GM12891 (cell line): ENCODE results near the gene DAPL1.

Source experiments
- DNase-seq: peaks from one replicate; pipeline ENCODE4 v3.0.0; 2011; ENCODE audit warnings: low spot score; ENCODE audit not compliant: insufficient read length
- FAIRE-seq: peaks from 2 replicates; lab custom pipeline; 2011; peaks lifted over from hg19 to GRCh38; lab: Jason Lieb, UNC
- PAX5 ChIP-seq: IDR thresholded peaks from 2 replicates; pipeline ENCODE4 v1.6.1; 2011; ENCODE audit warnings: low read length, moderate library complexity, mild to moderate bottlenecking; ENCODE audit not compliant: insufficient read depth, severe bottlenecking
- POLR2A ChIP-seq: IDR thresholded peaks from 2 replicates; pipeline ENCODE4 v1.6.1; 2011; ENCODE audit warnings: low read depth, low read length, control low read depth
- POLR2AphosphoS5 ChIP-seq: IDR thresholded peaks from 2 replicates; pipeline ENCODE4 v1.6.1; 2011; ENCODE audit warnings: low read depth, low read length, control low read depth
- POU2F2 ChIP-seq: IDR thresholded peaks from 2 replicates; pipeline ENCODE4 v1.6.1; 2011; ENCODE audit warnings: low read depth, mild to moderate bottlenecking, control low read depth, low read length, moderate library complexity
- SPI1 ChIP-seq: IDR thresholded peaks from 2 replicates; pipeline ENCODE4 v1.6.1; 2011; ENCODE audit warnings: low read depth, low read length, control low read depth
- TAF1 ChIP-seq: IDR thresholded peaks from 2 replicates; pipeline ENCODE4 v1.6.1; 2011; ENCODE audit warnings: low read depth, low read length, control low read depth

DAPL1 gene

DNA sequence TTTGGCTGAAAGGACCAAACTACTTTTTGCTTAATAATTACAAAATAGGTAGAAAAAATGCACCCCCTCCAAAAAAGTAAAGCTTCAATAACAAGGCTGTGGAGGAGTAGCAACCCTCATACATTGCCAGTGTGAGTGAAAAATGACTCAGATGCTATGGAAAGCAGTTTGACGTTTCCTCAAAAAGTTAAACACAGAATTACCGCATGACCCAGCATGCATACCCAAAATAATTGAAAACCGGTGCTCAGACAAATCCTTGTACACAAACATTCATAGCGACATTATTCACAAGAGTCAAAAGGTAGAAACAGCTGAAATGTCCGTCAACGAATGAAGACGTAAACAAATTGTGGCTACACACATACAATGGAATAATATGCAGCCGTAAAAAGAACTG lies 38.8 kb upstream of the DAPL1 start:
- no peak for FAIRE-seq
- TF ChIP-seq PAX5: no peak
- no peak for TF ChIP-seq SPI1
- TF ChIP-seq POU2F2: no peak
- no peak for TF ChIP-seq POLR2A
- TF ChIP-seq TAF1: no peak
- TF ChIP-seq POLR2AphosphoS5: no peak
- DNase-seq: no peak

DNA sequence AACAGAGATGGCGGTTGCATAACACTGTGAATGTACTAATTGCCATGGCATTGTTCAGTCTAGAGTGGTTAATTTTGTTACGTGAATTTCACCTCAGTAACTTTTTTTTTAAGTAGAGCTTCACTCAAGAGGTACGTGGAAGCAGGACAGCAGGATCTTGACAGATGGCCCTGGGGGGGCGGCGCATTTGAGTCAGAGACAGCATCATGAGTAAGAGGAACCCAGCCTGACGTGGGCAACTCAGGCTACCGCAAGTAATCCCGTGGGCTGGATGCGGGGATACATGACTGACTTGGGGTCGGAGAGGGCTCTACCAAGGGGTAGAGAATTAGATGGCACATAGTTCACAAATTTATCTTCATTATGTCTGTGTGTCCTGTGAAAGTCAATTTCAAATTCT lies 38.1 kb upstream of the DAPL1 start:
- FAIRE-seq (no peak), DNase-seq (no peak)
- TF ChIP-seq POLR2A (no peak), SPI1 (no peak), TAF1 (no peak), POU2F2 (no peak), POLR2AphosphoS5 (no peak), PAX5 (no peak)

DNA sequence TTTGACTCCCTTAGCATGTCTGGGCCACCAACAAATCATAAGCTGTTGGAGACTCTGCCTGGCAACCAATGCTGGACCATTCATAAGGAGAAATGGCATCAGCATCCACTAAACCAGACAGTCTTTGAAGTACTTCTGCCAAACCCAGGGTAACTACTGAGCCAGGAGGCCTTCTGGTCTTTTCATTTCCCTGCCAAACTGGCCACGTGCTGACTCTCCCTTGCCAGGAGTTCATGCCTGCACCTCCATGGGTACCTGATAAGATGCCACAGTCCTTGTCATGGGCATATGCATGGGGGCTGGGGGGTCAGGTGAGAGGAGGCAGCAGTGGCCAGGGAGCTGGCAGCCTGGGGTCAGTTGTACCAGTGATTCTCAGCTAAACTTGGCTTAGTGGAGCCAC lies 34.2 kb upstream of the DAPL1 start:
- no peak for FAIRE-seq
- TF ChIP-seq POLR2A: no peak
- no peak for TF ChIP-seq POLR2AphosphoS5
- TF ChIP-seq PAX5: no peak
- no peak for TF ChIP-seq SPI1
- no peak for TF ChIP-seq POU2F2
- TF ChIP-seq TAF1: no peak
- no peak for DNase-seq

DNA sequence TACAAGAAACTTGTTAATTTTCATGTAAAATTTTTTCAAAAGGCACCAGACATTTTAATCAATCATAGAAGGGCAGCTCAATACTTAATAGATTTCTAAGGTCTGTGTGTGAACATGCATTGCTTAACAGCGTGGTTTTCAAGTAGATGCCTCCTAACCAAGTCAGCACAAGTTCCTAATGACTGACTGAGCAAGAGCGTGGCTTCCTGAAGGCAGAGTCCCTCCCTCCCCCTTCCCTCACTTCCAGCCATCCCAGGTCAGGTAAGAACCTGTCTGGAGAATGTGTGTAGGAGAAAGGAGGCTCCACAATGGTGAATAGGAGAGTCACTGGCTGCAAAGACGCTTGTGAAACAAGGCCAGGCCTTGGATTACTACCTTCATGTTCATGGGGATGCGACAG lies 33.5 kb upstream of the DAPL1 start:
- DNase-seq: no peak
- no peak for FAIRE-seq

DNA sequence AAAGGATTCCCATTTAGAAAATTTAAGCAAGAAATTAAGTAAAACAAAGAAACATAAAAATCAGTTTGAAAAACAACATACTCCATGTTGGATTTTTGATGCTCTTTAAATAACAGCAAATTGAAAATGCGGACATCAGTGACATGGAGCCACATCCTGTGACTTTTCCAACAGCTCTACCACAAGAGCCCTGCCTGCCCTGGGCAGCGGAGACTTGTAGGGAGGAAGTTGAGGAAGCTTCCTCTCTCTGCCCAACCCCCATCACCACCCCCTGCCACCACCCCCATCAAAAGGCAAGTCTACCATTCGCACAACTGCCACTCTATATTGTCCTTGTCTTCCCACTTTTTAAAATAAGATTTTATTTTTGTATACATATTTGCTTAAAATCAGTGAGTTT lies 32.8 kb upstream of the DAPL1 start:
- TF ChIP-seq SPI1 (no peak), POU2F2 (no peak), PAX5 (no peak), TAF1 (no peak), POLR2A (no peak), POLR2AphosphoS5 (no peak)
- no peak for DNase-seq
- no peak for FAIRE-seq

More for the DNA sequence above, 33.5 kb upstream of the DAPL1 start:
- TF ChIP-seq PAX5 (no peak), POLR2A (no peak), SPI1 (no peak), TAF1 (no peak), POLR2AphosphoS5 (no peak), POU2F2 (no peak)

DNA sequence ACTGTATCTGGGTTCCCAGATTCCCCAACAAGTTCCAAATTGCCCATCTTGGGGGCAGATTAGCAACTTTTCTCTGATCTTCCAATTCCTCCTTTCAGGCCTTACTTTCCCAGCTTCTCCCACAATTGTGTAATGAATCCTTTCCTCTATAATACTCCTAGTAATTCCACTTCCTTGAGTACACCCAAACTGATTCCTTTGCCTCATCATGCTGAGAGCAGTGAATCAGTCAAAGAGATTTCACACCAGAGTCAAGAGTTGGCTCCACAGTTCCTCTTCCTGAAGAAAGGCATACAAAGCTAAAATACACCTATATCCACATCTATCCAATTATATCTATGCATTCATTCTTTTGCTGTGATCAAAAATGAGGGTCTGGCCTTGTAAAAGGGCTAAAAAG lies 28.6 kb upstream of the DAPL1 start:
- no peak for FAIRE-seq
- no peak for DNase-seq
- TF ChIP-seq PAX5: no peak
- TF ChIP-seq SPI1: no peak
- no peak for TF ChIP-seq POLR2A
- TF ChIP-seq TAF1: no peak
- TF ChIP-seq POLR2AphosphoS5: no peak
- TF ChIP-seq POU2F2: no peak

DNA sequence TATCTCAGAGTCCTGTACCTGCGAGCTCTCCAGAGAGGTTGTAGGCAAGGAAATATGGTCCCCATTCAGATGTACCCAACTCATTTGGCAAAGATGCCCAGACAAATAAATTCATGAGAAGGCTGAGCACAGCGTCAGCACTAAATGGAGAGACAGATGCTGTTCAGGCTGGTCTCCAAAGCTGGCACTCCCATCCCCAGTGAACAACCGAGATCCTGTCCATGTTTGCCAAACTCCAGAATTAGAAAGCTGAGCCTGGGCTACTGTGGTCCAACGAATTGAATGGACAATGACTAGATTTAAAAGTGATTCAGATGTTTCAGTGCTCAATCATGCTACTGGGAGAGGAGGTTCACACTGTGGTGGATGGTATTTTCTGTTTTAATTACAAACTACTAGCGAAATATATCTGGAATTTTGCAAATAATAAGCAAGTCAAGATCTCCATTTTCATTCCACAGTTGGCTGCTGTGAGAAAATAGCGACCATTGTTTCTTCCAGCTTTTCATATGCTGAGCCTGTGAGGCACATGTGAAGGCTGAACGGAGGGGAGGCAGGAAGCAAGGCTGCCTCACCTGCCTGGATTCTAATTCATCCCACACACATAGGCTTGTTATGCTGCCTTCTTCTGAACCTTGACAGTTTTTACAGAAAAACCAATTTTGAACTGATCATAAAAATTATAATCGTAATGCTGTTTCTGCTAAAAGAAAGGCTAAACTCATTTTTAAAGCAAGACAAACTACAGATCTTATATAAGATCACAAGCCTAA lies 22.6 kb upstream of the DAPL1 start:
- TF ChIP-seq TAF1 (no peak), SPI1 (no peak), POLR2AphosphoS5 (no peak), POU2F2 (no peak), POLR2A (no peak), PAX5 (no peak)
- FAIRE-seq: no peak
- no peak for DNase-seq

DNA sequence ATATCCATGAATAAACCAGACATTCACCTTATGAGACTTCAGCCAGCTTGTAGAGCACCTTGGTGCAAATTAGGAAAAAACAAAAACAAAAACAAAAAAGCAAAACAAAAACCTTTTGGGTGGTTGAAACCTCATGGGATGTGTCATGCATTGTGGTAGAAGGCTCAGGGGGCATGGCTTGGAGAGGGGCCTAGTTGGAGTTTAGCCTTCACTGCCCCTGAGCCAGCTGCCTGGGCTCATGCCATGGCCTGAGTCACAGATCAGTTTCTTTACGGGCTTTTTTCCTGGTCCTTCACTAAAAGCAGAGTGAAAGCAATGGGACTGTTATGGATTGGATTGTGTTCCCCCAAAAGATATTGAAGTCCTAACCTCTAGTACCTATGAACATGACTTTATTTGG lies 22.0 kb upstream of the DAPL1 start:
- no peak for DNase-seq
- no peak for FAIRE-seq
- TF ChIP-seq POLR2AphosphoS5 (no peak), PAX5 (no peak), SPI1 (no peak), POLR2A (no peak), POU2F2 (no peak), TAF1 (no peak)

DNA sequence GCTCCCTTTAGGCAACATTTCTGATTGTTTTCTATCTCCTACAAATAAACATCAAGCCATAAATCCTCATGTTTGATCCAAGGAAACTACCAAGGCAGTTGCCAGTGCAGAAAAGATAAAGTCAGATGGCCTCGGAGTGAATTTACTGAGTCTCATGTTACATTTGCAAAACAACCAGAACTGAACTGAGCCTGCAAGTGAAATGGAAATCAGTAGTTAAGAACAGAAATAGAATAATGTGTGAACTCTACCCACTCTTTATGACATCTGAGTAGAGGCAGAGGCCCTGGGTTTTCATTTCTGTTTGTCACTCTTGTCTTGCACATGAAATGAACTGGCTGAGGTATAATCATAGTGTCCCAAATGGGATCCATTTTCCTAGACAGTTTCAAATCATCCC lies 20.4 kb upstream of the DAPL1 start:
- no peak for TF ChIP-seq PAX5
- no peak for TF ChIP-seq POU2F2
- TF ChIP-seq SPI1: no peak
- no peak for TF ChIP-seq POLR2A
- no peak for TF ChIP-seq TAF1
- no peak for TF ChIP-seq POLR2AphosphoS5
- FAIRE-seq (no peak), DNase-seq (no peak)

DNA sequence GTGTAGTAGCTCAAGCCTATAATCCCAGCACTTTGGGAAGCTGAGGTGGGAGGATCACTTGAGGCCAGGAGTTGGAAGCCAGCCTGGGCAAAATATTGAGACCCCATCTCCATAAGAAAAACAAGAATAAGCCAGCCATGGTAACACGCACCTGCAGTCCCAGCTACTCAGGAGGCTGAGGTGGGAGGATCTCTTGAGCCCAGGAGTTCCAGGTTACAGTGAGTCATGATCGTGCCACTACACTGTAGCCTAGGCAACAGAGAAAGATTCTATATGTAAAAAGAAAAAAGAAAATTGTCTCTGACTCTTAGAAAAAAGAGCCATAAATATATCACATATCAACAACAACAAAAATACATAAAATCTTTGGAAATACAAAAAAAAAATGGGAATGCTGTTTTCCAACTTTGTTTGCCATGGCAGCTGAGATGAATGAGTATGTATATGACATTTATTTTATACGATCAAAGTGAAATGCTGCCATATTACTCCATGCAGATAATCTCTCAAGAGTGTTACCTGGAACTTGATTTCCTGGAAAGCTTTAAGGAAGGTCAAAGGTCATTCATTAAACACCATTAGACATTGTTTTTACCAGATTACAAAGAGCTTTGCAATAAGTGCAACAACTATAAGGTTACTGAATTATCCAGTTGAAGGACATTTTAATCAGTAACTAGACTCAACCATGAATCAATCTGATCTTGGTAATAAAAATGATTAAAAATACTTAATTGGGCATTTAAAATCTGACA lies 19.7 kb upstream of the DAPL1 start:
- no peak for DNase-seq
- no peak for TF ChIP-seq POU2F2
- no peak for TF ChIP-seq TAF1
- no peak for TF ChIP-seq POLR2A
- TF ChIP-seq POLR2AphosphoS5: no peak
- FAIRE-seq: no peak
